Neutrophil (primary cell): ENCODE measurements around the gene MAB21L2.

Source experiments
- H3K27ac ChIP-seq: fragments of 200-600 bp; sonication (generic); 2 replicates; pipeline ENCODE4 v1.5.1; 2016; ENCODE audit warnings: mild to moderate bottlenecking, moderate library complexity
- H3K27me3 ChIP-seq: fragments of 200-600 bp; sonication (generic); 2 replicates; pipeline ENCODE4 v1.6.0; 2016; ENCODE audit warnings: mild to moderate bottlenecking
- H3K36me3 ChIP-seq: fragments of 200-600 bp; sonication (generic); 2 replicates; pipeline ENCODE4 v1.5.1; 2017
- H3K4me1 ChIP-seq, 2 experiments: fragments of 200-600 bp in 1 of 2; sonication (generic) in 1 of 2; 1 replicate in 1 of 2; 2 replicates in 1 of 2; pipeline versions ENCODE4 v1.5.1 to v1.6.1; 2013 to 2016; ENCODE audit warnings: low read depth in 1 of 2, low read length in 1 of 2, mild to moderate bottlenecking in 1 of 2, moderate library complexity in 1 of 2; ENCODE audit not compliant: control insufficient read depth in 1 of 2, insufficient read depth in 1 of 2
- H3K4me3 ChIP-seq, 2 experiments: fragments of 200-600 bp in 1 of 2; sonication (generic) in 1 of 2; 1 replicate in 1 of 2; 2 replicates in 1 of 2; pipeline ENCODE4 v1.5.1; 2013 to 2016; ENCODE audit warnings: low read depth in 1 of 2, low read length in 1 of 2, mild to moderate bottlenecking in 1 of 2, moderate library complexity in 1 of 2
- H3K9me3 ChIP-seq: fragments of 200-600 bp; sonication (generic); 2 replicates; pipeline ENCODE4 v1.5.1; 2016
- CTCF ChIP-seq: fragments of 200-600 bp; sonication (generic); IDR thresholded peaks from 2 replicates; pipeline ENCODE4 v1.5.1; 2016; ENCODE audit warnings: antibody characterized with exemption

MAB21L2 gene

GRCh38 chr4:150624055-150624454 lies 42.1 kb downstream of the MAB21L2 start:
- no peak for TF ChIP-seq CTCF
- Histone ChIP-seq H3K4me1 (no peaks in the 10 kb centered on the region), H3K9me3 (no peaks in the 10 kb centered on the region)

GRCh38 chr4:150625033-150625432 lies 43.1 kb downstream of the MAB21L2 start:
- H3K4me3 ChIP-seq = no peak overlapping the region
- TF ChIP-seq CTCF = no peak
- no peak overlapping the region for H3K27ac ChIP-seq
- H3K36me3 ChIP-seq = no peaks in the 10 kb centered on the region
- no peaks in the 10 kb centered on the region for H3K27me3 ChIP-seq
- H3K4me1 ChIP-seq = no peaks in the 10 kb centered on the region
- no peaks in the 10 kb centered on the region for H3K9me3 ChIP-seq

More at GRCh38 chr4:150624055-150624454, 42.1 kb downstream of the MAB21L2 start:
- H3K36me3 ChIP-seq = no peaks in the 10 kb centered on the region
- no peaks in the 10 kb centered on the region for H3K27me3 ChIP-seq
- no peak overlapping the region for H3K4me3 ChIP-seq
- H3K27ac ChIP-seq = no peak overlapping the region

DNA sequence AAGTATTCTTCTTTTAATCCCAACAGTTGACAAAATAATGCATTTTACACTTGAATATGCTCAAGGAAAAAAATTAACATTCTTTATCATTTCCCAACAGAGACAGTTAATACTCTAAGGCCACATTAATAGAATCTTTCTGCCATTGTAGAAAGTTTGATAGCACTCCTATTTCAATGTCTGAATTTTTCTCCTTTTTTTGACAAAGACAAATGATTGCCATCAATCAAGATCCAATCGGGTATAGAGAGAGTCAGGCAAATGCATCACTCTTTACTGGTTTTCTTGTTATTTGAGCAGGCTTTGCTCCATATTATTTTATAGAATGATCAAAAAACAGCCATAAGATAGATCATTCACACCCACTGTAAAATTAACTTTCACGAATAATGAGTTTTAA lies 46.1 kb downstream of the MAB21L2 start:
- no peak overlapping the region for H3K4me3 ChIP-seq
- H3K9me3 ChIP-seq = no peaks in the 10 kb centered on the region
- H3K4me1 ChIP-seq = no peaks in the 10 kb centered on the region
- H3K27ac ChIP-seq = no peak overlapping the region
- H3K27me3 ChIP-seq = no peaks in the 10 kb centered on the region
- TF ChIP-seq CTCF = no peak
- no peaks in the 10 kb centered on the region for H3K36me3 ChIP-seq

- Histone ChIP-seq H3K36me3 (no peaks in the 10 kb centered on the region), H3K9me3 (no peaks in the 10 kb centered on the region)
- TF ChIP-seq CTCF = no peak
Measured at GRCh38 chr4:150632639-150633038, 50.7 kb downstream of the MAB21L2 start.

More at GRCh38 chr4:150632639-150633038, 50.7 kb downstream of the MAB21L2 start:
- no peaks in the 10 kb centered on the region for H3K4me1 ChIP-seq
- no peak overlapping the region for H3K27ac ChIP-seq
- H3K4me3 ChIP-seq = no peak overlapping the region
- H3K27me3 ChIP-seq = no peaks in the 10 kb centered on the region
